Raji (cell line): Measurements from ENCODE around the gene CAPN11.
A peak's percentile ranks its signal among the peaks of the same experiment; 100 is the strongest.

ENCODE experiments used
- POLR2A ChIP-seq: IDR thresholded peaks from 2 replicates; pipeline ENCODE4 v1.6.1; 2011; ENCODE audit warnings: low read depth, low read length, control low read depth; ENCODE audit not compliant: insufficient read depth

CAPN11 gene

DNA sequence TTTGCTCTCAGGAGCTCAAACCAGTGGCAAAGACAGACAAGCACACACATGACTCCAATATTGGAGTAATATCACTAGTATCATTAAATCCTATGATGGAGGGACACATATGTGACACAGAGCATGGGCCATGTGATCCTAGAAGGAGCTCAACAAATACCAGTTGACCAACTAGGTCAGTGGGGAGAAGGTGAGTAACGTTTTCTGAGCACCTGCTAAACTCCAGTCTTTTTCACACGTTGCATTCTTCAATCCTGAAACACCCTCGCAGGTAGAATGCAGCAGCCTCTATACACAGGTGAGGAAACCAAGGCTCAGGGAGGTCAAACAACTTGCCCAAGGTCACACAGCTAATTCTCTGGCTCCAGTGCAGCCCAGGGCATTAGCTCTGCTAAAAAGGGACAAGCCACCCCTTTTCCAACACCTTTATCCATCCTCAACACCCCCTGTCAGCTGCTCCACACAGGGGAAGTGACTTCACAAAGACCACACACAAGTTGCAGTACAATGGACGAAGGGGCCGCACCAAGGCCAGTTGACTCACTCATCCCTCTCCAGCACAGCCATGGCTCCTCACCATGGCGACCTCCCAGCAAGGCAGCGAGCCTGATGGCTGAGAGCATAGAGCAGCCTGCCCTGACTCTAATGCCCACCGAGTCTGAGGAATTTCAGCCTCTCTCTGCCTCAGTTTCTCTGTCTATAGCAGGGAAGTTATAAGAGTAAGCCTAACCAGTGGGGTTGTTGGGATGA, 4.4 kb downstream of the CAPN11 start:
- TF ChIP-seq POLR2A = no peak

DNA sequence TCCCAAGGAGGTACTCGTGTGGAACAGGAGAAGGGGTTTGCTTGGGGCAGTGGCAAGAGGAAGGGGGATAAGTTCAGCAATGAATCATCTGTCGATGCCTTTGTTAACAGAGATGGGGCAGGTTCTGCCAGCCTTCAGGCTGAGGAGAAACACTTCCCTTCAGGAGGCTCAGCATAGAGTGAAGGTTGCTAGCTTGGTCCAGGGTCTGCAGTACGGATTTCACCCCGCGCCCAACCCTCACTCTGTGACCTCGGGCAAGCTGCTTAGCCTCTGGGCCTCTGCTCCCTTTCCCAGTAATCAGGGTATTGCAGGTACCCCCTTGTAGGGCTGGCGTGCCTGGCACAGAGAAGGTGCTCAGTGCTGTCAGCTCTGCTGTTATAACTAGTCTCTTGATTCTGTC, 7.5 kb downstream of the CAPN11 start:
- no peak for TF ChIP-seq POLR2A

DNA sequence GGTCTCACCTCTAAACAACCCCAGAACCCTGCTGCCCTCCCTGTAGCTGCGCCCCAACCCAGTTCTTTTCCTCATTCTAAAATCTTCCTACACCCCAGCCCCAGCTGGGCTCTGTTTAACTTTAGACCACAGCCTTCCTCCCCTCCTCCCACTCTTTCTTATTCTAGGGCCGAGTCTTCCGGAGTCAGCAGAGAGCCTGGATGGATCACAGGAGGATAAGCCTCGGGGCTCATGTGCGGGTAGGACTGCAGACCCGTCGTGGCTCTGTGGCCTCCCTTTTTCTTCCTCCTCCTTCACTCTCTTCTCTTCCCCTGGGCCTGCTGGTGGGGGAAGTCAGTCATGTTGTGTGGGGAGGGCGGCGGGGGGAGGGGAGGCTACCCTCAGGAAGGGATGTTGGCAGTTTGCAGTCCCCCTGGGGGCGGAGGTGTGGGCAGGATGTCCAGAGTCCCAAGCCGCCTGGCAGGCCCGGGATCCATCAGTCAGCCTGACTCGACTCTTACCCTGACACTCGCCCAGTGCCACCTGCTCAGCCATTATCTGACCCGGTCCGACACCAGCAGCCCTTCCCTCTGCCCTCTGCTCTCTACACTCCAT, 8.1 kb downstream of the CAPN11 start:
- TF ChIP-seq POLR2A = no peak

DNA sequence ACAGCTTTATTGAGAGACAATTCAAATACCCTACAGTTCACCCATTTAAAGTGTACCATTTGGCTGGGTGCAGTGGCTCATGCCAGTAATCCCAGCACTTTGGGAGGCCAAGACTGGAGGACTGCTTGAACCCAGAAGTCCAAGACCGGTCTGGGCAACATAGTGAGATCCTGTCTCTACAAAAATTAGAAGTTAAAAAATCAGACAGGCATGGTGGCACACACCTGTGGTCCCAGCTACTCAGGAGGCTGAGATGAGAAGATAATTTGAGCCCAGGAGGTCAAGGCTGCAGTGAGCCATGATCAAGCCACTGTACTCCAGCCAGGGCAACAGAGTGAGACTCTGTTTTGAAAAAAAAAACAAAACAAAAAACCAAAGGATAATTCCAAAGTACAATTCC, 8.9 kb downstream of the CAPN11 start:
- TF ChIP-seq POLR2A = no peak

DNA sequence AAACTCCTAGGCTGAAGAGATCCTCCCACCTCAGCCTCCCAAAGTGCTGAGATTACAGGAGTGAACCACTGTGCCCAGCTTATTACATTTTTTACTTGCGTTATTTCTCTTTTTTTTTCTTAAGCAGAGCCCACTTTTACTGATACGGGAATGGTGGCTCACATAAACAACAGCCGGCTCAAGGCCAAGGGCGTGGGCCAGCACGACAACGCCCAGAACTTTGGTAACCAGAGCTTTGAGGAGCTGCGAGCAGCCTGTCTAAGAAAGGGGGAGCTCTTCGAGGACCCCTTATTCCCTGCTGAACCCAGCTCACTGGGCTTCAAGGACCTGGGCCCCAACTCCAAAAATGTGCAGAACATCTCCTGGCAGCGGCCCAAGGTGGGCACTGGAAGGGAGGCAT, 10.5 kb downstream of the CAPN11 start:
- TF ChIP-seq POLR2A = no peak

DNA sequence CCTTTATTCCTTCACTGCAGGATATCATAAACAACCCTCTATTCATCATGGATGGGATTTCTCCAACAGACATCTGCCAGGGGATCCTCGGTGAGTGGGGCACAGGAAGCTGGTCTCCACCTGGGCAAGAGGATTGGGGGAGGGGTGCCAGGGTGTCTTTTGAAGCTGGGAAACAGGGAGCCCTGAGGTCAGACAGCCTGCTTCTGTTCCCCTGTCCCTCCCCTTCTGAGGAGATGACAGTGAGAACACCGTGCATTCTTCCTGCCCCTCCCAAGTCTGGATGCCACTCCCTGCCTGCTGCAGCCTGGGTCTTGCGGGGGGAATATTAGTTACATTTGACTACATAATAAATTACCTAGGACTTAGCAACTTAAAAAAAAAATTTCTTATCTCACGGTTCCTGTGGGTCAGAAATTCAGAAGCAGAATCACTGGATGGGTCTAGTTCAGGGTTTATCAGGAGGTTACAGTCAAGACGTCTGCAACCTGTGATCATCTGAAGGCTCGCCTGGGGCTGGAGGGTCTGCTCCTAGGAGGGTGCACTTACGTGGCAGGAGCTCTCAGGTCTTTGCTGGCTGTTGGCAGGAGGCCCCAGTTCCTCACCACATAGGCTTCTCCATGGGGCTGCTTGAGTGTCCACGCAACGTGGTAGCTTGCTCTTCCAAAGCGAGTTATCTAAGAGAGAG, 11.4 kb downstream of the CAPN11 start:
- TF ChIP-seq POLR2A = no peak

DNA sequence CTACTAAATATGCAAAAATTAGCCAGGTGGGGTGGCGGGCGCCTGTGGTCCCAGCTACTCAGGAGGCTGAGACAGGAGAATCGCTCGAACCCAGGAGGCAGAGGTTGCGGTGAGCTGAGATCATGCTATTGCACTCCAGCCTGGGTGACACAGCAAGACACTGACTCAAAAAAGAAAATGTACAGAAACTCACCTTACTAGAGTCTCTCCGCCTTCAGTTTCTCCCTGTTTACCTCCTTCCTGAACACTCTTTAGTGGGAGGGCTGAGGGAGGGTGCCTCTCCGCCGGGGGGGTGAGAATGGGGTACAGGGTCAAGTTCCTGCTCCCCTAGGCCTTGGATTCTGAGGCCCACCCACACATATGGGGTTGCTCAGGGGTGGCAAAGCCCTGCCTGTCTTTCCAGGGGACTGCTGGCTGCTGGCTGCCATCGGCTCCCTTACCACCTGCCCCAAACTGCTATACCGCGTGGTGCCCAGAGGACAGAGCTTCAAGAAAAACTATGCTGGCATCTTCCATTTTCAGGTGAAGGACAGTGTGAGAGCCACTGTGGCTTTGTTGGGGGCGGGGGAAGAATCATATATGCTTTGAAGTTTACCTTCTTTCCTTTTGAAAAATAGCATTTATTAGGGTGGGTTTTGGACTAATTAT, 13.4 kb downstream of the CAPN11 start:
- TF ChIP-seq POLR2A = no peak

DNA sequence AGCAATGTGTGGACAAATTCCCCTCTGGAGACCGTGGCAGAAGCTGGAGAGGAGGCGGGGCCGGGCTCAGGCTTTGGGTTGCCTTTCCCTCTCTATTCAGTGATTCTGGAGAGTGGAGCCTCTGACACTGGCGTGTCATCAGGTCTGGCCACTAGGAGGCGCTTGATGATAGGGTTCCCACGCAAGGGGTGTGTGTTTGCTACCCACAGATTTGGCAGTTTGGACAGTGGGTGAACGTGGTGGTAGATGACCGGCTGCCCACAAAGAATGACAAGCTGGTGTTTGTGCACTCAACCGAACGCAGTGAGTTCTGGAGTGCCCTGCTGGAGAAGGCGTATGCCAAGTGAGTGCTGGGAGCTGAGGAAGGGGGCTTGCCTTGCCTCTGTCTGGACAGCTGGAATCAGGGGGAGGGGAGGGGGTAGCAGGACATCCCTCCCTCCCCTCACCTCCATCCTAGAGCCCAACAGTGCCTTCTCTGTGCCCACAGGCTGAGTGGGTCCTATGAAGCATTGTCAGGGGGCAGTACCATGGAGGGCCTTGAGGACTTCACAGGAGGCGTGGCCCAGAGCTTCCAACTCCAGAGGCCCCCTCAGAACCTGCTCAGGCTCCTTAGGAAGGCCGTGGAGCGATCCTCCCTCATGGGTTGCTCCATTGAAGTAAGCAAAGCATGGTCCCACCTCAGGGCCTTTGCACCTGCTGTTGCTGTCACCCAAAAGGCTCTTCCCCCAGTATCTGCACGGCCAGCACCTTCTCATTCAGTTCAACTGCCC, 14.3 kb downstream of the CAPN11 start:
- 0 out of 2 replicates have a peak, but pooled peaks have one; percentile 26 for TF ChIP-seq POLR2A

DNA sequence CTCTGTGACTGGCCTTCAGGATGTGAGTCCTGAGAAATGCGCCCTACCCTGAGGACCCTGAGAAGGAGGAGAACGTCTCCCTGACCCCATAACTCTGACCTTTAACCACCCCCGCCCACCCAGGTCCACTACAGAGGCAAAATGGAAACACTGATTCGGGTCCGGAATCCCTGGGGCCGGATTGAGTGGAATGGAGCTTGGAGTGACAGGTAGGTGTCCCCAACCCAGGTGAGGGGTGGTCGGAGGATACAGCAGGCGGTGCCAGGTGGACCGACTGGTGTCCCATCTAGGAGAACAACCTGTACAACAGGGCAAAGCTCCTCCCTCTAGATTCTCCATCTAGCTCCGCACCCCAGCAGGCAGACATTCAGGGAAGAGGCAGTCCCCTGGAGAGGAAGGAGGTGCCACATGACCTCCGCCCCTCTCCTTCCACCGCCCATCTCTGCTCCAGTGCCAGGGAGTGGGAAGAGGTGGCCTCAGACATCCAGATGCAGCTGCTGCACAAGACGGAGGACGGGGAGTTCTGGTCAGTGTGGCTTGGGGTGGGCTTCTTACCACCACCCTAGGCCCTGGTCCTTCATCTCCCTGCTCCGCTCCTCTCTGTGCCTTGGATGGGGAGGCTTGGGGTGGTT, 17.6 kb downstream of the CAPN11 start:
- TF ChIP-seq POLR2A = no peak

DNA sequence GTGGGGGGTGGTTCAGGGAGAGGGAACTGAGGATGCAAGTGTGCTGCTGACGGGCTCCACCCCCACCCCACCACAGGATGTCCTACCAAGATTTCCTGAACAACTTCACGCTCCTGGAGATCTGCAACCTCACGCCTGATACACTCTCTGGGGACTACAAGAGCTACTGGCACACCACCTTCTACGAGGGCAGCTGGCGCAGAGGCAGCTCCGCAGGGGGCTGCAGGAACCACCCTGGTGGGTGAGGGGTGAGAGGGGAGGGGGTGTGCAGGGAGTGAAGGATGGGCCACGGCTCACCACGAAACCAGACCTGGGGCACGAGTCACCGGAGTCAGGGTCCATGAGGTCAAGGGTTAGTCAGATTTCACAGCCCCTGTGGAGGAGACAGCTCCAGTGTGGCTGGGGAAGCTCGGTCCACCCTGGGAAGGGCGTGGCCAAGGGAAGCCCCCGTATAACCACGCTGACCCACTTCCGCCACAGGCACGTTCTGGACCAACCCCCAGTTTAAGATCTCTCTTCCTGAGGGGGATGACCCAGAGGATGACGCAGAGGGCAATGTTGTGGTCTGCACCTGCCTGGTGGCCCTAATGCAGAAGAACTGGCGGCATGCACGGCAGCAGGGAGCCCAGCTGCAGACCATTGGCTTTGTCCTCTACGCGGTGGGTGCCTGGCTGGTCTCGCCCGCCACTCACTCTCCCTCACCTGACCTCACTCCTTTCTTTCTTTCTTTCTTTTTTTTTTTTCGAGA, 18.3 kb downstream of the CAPN11 start:
- no peak for TF ChIP-seq POLR2A

DNA sequence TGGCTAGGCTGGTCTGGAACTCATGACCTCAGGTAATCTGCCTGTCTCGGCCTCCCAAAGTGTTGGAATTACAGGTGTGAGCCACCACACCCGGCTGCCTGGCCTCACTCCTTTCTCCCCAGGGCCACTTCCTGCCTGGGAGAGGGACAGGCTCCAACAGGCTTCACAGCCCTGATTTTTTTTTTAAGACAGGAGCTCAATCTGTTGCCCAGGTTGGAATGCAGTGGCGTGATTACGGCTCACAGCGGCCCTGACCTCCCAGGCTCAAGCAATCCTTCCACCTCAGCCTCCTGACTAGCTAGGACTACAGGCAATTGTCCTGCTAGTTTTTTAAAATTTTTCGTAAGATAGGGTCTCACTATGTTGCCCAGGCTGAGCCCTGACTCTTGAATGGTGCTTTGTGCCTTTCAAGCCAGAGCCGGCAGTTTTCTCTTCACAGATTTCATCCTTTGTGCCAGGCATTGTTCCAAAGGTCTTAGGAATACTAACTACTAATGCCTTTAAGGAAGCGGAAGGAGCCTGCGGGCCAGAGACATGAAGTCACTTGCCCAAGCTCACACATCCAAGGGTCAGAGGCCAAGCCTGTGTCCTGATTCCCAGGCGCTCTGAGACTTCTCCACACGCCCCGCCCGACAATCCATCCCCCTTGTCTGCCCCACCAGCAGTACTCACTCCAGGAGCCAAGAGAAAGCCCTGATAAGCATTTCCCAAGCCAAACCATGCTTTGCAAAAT, 19.2 kb downstream of the CAPN11 start:
- no peak for TF ChIP-seq POLR2A

DNA sequence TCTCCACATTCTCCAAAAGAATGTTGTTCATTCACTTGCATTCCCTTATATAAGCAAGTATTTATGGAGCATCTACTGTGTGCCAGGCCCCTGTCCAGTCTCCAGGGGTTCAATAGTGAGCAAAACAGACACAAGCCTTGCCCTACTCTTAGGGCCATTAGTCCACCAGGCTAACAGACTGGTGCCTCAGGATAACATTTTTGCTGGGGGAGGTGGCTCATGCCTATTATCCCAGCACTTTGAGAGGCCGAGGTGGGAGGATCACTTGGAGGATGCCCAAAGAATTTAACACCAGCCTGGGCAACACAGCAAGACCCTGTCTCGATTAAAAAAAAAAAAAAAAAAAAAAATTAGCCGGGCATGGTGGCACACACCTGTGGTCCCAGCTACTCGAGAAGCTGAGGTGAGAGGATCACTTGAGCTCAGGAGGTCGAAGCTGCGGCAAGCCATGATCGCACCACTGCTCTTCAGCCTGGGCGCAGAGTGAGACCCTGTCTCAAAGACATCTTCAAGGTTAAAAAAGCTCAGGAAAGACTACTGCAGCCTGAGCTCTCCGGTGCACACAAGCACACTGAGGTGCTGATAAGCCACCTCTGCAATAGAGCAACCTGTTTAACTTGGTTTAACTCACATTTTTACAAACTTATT, 19.9 kb downstream of the CAPN11 start:
- no peak for TF ChIP-seq POLR2A

DNA sequence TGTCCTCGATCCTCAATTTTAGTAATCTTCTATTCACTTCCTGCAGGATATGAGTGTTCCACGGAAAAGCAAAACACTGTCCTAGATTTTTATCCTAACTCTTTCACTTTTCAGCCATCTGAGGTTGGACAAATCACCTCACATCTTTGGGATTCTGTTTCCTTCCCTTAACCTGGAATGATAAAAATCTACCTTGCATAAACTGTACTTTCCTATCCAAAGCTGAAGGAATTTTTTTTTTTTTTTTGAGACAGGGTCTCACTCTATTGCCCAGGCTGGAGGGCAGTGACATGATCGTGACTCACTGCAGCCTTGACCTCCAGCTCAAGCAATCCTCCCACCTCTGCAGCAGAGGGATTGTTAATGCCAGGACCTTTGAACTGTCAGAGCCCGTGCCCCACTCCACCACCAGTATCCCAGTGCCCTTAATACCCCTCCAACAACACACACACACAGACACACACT, 20.5 kb downstream of the CAPN11 start:
- TF ChIP-seq POLR2A = no peak
